GM23338 (cell line): ENCODE data around the gene PLPP6. TPM values are rescaled to one million over a fixed set of nuclear protein-coding genes. Genes with fewer than 3 reads are reported as not detected.

Experiments used
- ATAC-seq: fragments of 200-7000 bp; cut with Tn5 transposase; 3 replicates; pipeline ENCODE4 v1.9.1; 2020
- DNase-seq: peaks from one replicate; pipeline ENCODE4 v3.0.0-alpha.2; 2015; ENCODE audit warnings: low spot score
- H2AFZ ChIP-seq: fragments of 200-600 bp; sonication (generic); 2 replicates; pipeline ENCODE4 v1.8.0; 2016; ENCODE audit warnings: antibody characterized with exemption, mild to moderate bottlenecking, moderate library complexity
- H3F3A ChIP-seq: fragments of 200-600 bp; sonication (generic); replicated peaks from 2 replicates; pipeline ENCODE4 v1.8.0; 2017; ENCODE audit warnings: antibody characterized with exemption, mixed run types, low read depth
- H3K27ac ChIP-seq: fragments of 200-600 bp; sonication (generic); 2 replicates; pipeline ENCODE4 v1.6.1; 2016; ENCODE audit warnings: low read depth
- H3K27me3 ChIP-seq: fragments of 200-600 bp; sonication (generic); 2 replicates; pipeline ENCODE4 v1.8.0; 2016; ENCODE audit warnings: mild to moderate bottlenecking, mixed run types, moderate library complexity; ENCODE audit not compliant: insufficient read depth
- H3K36me3 ChIP-seq: fragments of 200-600 bp; sonication (generic); 2 replicates; pipeline ENCODE4 v1.8.0; 2016; ENCODE audit warnings: mild to moderate bottlenecking; ENCODE audit not compliant: insufficient read depth
- H3K4me1 ChIP-seq: fragments of 200-600 bp; sonication (generic); 2 replicates; pipeline ENCODE4 v1.8.0; 2016; ENCODE audit warnings: mild to moderate bottlenecking, moderate library complexity; ENCODE audit not compliant: insufficient read depth
- H3K4me2 ChIP-seq: fragments of 200-600 bp; sonication (generic); 2 replicates; pipeline ENCODE4 v1.7.1; 2017; ENCODE audit warnings: mixed run types
- H3K4me3 ChIP-seq: fragments of 200-600 bp; sonication (generic); 2 replicates; pipeline ENCODE4 v1.6.1; 2016; ENCODE audit warnings: mixed run types
- H3K79me2 ChIP-seq: fragments of 200-600 bp; sonication (generic); replicated peaks from 2 replicates; pipeline ENCODE4 v1.8.0; 2017; ENCODE audit warnings: mild to moderate bottlenecking; ENCODE audit not compliant: insufficient read depth
- H3K9me2 ChIP-seq: fragments of 200-600 bp; sonication (generic); 2 replicates; pipeline ENCODE4 v1.8.0; 2017; ENCODE audit not compliant: insufficient read depth
- H4K20me1 ChIP-seq: fragments of 200-600 bp; sonication (generic); replicated peaks from 2 replicates; pipeline ENCODE4 v1.8.0; 2017; ENCODE audit warnings: mild to moderate bottlenecking; ENCODE audit not compliant: insufficient read depth
- H3K27ac Mint-ChIP-seq: 2 replicates; pipeline ENCODE4 v1.8.0; 2020; ENCODE audit warnings: inconsistent platforms, mild to moderate bottlenecking, moderate library complexity, mixed read lengths
- H3K27me3 Mint-ChIP-seq: 3 replicates; pipeline ENCODE4 v1.8.0; 2022; ENCODE audit warnings: low read depth, mild to moderate bottlenecking, moderate library complexity, mixed read lengths, inconsistent platforms; ENCODE audit not compliant: insufficient read depth, poor library complexity
- H3K36me3 Mint-ChIP-seq: 3 replicates; pipeline ENCODE4 v1.8.0; 2021; ENCODE audit warnings: low read depth, mild to moderate bottlenecking, inconsistent platforms, moderate library complexity, mixed read lengths
- H3K4me1 Mint-ChIP-seq: 3 replicates; pipeline ENCODE4 v1.8.0; 2020; ENCODE audit warnings: mild to moderate bottlenecking, inconsistent platforms, mixed read lengths
- H3K4me3 Mint-ChIP-seq: 3 replicates; pipeline ENCODE4 v1.8.0; 2021; ENCODE audit warnings: moderate library complexity, mild to moderate bottlenecking, inconsistent platforms, mixed read lengths
- H3K9me3 Mint-ChIP-seq: 3 replicates; pipeline ENCODE4 v1.8.0; 2020; ENCODE audit warnings: moderate library complexity, mild to moderate bottlenecking, inconsistent platforms, mixed read lengths
- CREB1 ChIP-seq: fragments of 250-450 bp; sonication (Bioruptor Pico); IDR thresholded peaks from 2 replicates; pipeline ENCODE4 v1.5.0; 2020; ENCODE audit warnings: low read depth, mild to moderate bottlenecking, moderate library complexity
- CTCF ChIP-seq, 2 experiments: fragments of 200-600 bp in 1 of 2; sonication (generic) in 1 of 2; conservative IDR thresholded peaks; 2 replicates each; pipeline versions ENCODE4 v1.5.1 to v1.6.1; 2016 to 2017; ENCODE audit warnings: antibody characterized with exemption in 2 of 2, low read depth in 2 of 2, mild to moderate bottlenecking in 2 of 2, moderate library complexity in 1 of 2
- ETS1 ChIP-seq: IDR thresholded peaks from 2 replicates; pipeline ENCODE4 v1.6.1; 2016; ENCODE audit warnings: antibody characterized with exemption
- EZH2 ChIP-seq: fragments of 200-600 bp; sonication (generic); IDR thresholded peaks from one replicate; pipeline ENCODE4 v1.8.0; 2017; ENCODE audit warnings: antibody characterized with exemption, mild to moderate bottlenecking, low read depth; ENCODE audit not compliant: unreplicated experiment
- EZH2phosphoT487 ChIP-seq: fragments of 200-600 bp; sonication (generic); IDR thresholded peaks from one replicate; pipeline ENCODE4 v1.8.1; 2018; ENCODE audit warnings: antibody characterized with exemption; ENCODE audit not compliant: unreplicated experiment
- JUNB ChIP-seq: IDR thresholded peaks from one replicate; pipeline ENCODE4 v1.6.1; 2016; ENCODE audit warnings: antibody characterized with exemption; ENCODE audit not compliant: unreplicated experiment
- NANOG ChIP-seq: IDR thresholded peaks from 2 replicates; pipeline ENCODE4 v1.6.1; 2016; ENCODE audit warnings: antibody characterized with exemption, borderline replicate concordance
- POLR2AphosphoS5 ChIP-seq: IDR thresholded peaks from 2 replicates; pipeline ENCODE4 v1.6.1; 2016; ENCODE audit warnings: antibody characterized with exemption, low read depth
- STAT1 ChIP-seq: IDR thresholded peaks from one replicate; pipeline ENCODE4 v1.6.1; 2016; ENCODE audit warnings: antibody characterized with exemption; ENCODE audit not compliant: unreplicated experiment
- ZNF114 ChIP-seq: fragments of 250-450 bp; sonication (Bioruptor Pico); IDR thresholded peaks from 2 replicates; pipeline ENCODE4 v1.5.0; 2020; ENCODE audit warnings: mild to moderate bottlenecking, moderate library complexity
- ZNF331 ChIP-seq: fragments of 250-450 bp; sonication (Bioruptor Pico); IDR thresholded peaks from 2 replicates; pipeline ENCODE4 v1.5.0; 2020; ENCODE audit warnings: low read depth, mild to moderate bottlenecking, moderate library complexity
- ZNF462 ChIP-seq: fragments of 250-450 bp; sonication (Bioruptor Pico); IDR thresholded peaks from 2 replicates; pipeline ENCODE4 v1.5.0; 2020; ENCODE audit warnings: mild to moderate bottlenecking, moderate library complexity
- polyA plus RNA-seq: library from polyadenylated mRNA; unstranded; fragments of >200 nt; fragmentation: Nextera tagmentation; extraction: Ambion mirVana; gene quantifications from 2 replicates; pipeline ENCODE4 v1.2.1, GENCODE V29; 2016
- total RNA-seq: library from RNA; depleted of rRNA; stranded (reverse); fragments of >200 nt; shearing (Covaris generic); gene quantifications from 2 replicates; pipeline ENCODE4 v1.2.3, GENCODE V29; 2014
- TF ChIP-seq, protein P1 (sequence below): IDR thresholded peaks from one replicate; pipeline ENCODE4 v1.6.1; 2018; ENCODE audit warnings: antibody characterized with exemption; ENCODE audit not compliant: unreplicated experiment

PLPP6 gene
- total and polyA plus RNA-seq, 2 experiments from 2014 or later: 6.3 to 13.2 TPM

- DNase-seq (no peak), ATAC-seq (no peak)
- Histone ChIP-seq H2AFZ (no peak overlapping the region), H3K4me2 (no peak overlapping the region), H3K27me3 (no peaks in the 10 kb centered on the region), H3K9me2 (no peaks in the 10 kb centered on the region), H3K4me3 (no peak overlapping the region), H4K20me1 (peaks cover 16% of the 10 kb centered on the region), H3K4me1 (peaks cover 4% of the 10 kb centered on the region; the same call in 1 of the 2 replicates), H3K27ac (no peak overlapping the region), H3K36me3 (peaks cover 4% of the 10 kb centered on the region; the same call in 1 of the 2 replicates), H3F3A (no peaks in the 10 kb centered on the region), H3K79me2 (peaks cover 44% of the 10 kb centered on the region)
- H3K9me3 Mint-ChIP-seq: no peaks in the 10 kb centered on the region
- H3K27me3 Mint-ChIP-seq: peaks cover 2% of the 10 kb centered on the region
- no peak for TF ChIP-seq ETS1
- no peak for TF ChIP-seq ZNF462 (CRISPR knock-in tag)
- no peak for TF ChIP-seq EZH2phosphoT487
- TF ChIP-seq ZNF331: no peak
- no peak for TF ChIP-seq CREB1 (CRISPR knock-in tag)
- no peak for TF ChIP-seq POLR2AphosphoS5
- TF ChIP-seq JUNB: no peak
- no peak for TF ChIP-seq STAT1
- TF ChIP-seq EZH2: no peak
- TF ChIP-seq ZNF114: no peak
- TF ChIP-seq NANOG: no peak
- TF ChIP-seq CTCF (conservative IDR thresholded peaks at IDR 0.05; ENCODE audit: low read depth in 2 of 2): no peak
- TF ChIP-seq, protein P1, sequence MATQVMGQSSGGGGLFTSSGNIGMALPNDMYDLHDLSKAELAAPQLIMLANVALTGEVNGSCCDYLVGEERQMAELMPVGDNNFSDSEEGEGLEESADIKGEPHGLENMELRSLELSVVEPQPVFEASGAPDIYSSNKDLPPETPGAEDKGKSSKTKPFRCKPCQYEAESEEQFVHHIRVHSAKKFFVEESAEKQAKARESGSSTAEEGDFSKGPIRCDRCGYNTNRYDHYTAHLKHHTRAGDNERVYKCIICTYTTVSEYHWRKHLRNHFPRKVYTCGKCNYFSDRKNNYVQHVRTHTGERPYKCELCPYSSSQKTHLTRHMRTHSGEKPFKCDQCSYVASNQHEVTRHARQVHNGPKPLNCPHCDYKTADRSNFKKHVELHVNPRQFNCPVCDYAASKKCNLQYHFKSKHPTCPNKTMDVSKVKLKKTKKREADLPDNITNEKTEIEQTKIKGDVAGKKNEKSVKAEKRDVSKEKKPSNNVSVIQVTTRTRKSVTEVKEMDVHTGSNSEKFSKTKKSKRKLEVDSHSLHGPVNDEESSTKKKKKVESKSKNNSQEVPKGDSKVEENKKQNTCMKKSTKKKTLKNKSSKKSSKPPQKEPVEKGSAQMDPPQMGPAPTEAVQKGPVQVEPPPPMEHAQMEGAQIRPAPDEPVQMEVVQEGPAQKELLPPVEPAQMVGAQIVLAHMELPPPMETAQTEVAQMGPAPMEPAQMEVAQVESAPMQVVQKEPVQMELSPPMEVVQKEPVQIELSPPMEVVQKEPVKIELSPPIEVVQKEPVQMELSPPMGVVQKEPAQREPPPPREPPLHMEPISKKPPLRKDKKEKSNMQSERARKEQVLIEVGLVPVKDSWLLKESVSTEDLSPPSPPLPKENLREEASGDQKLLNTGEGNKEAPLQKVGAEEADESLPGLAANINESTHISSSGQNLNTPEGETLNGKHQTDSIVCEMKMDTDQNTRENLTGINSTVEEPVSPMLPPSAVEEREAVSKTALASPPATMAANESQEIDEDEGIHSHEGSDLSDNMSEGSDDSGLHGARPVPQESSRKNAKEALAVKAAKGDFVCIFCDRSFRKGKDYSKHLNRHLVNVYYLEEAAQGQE: no peak
- H3K36me3 Mint-ChIP-seq: peaks cover 9% of the 10 kb centered on the region; the same call in 2 of the 3 replicates
- H3K27ac Mint-ChIP-seq: no peak overlapping the region
- H3K4me3 Mint-ChIP-seq: no peak overlapping the region
- H3K4me1 Mint-ChIP-seq: peaks cover 2% of the 10 kb centered on the region; the same call in 2 of the 3 replicates
These were observed 29.7 kb downstream of the PLPP6 start for GRCh38 chr9:4691795-4692194.
